HEK293 (cell line): Measurements from ENCODE around the gene POLE3.

Experiments
- AEBP2 ChIP-seq: fragments of 450-650 bp; formaldehyde crosslinking; IDR thresholded peaks from 2 replicates; pipeline ENCODE4 v1.5.1; 2016; ENCODE audit warnings: missing biosample characterization, missing genetic modification characterization, borderline replicate concordance
- GLI2 ChIP-seq: fragments of 450-650 bp; formaldehyde crosslinking; IDR thresholded peaks from 2 replicates; pipeline ENCODE4; 2017; ENCODE audit warnings: missing biosample characterization, missing genetic modification characterization, low read depth, borderline replicate concordance
- INSM2 ChIP-seq: fragments of 450-650 bp; formaldehyde crosslinking; IDR thresholded peaks from 2 replicates; pipeline ENCODE4 v1.5.1; 2016; ENCODE audit warnings: missing biosample characterization, missing genetic modification characterization
- PRDM1 ChIP-seq: fragments of 450-650 bp; formaldehyde crosslinking; IDR thresholded peaks from 2 replicates; pipeline ENCODE4; 2016; ENCODE audit warnings: missing biosample characterization, missing genetic modification characterization
- REPIN1 ChIP-seq: fragments of 450-650 bp; formaldehyde crosslinking; IDR thresholded peaks from 2 replicates; pipeline ENCODE4 v1.5.1; 2017; ENCODE audit warnings: missing biosample characterization, missing genetic modification characterization, low read depth
- WT1 ChIP-seq: fragments of 450-650 bp; formaldehyde crosslinking; IDR thresholded peaks from 2 replicates; pipeline ENCODE4 v1.5.1; 2016; ENCODE audit warnings: missing biosample characterization, missing genetic modification characterization
- YY1 ChIP-seq: fragments of 450-650 bp; formaldehyde crosslinking; IDR thresholded peaks from 2 replicates; pipeline ENCODE4 v1.5.1; 2018; ENCODE audit warnings: missing biosample characterization, missing genetic modification characterization
- ZEB2 ChIP-seq: fragments of 450-650 bp; formaldehyde crosslinking; IDR thresholded peaks from 2 replicates; pipeline ENCODE4 v1.5.1; 2016; ENCODE audit warnings: missing biosample characterization, missing genetic modification characterization
- ZIC2 ChIP-seq: fragments of 450-650 bp; formaldehyde crosslinking; IDR thresholded peaks from 2 replicates; pipeline ENCODE4 v1.5.1; 2016; ENCODE audit warnings: missing biosample characterization, missing genetic modification characterization
- ZNF132 ChIP-seq: fragments of 450-650 bp; formaldehyde crosslinking; IDR thresholded peaks from 2 replicates; pipeline ENCODE4 v1.5.1; 2017; ENCODE audit warnings: missing biosample characterization, missing genetic modification characterization, borderline replicate concordance
- ZNF184 ChIP-seq: fragments of 450-650 bp; IDR thresholded peaks from 2 replicates; pipeline ENCODE4 v1.5.1; 2018; ENCODE audit warnings: missing biosample characterization, mild to moderate bottlenecking, missing genetic modification characterization
- ZNF274 ChIP-seq, 2 experiments: fragments of 200-500 bp in 1 of 2; fragments of 450-650 bp in 1 of 2; sonication (Bioruptor generic) in 1 of 2; formaldehyde crosslinking in 1 of 2; IDR thresholded peaks; 2 replicates each; pipeline versions ENCODE4 v1.5.1 to v1.6.1; 2014 to 2016; ENCODE audit warnings: borderline replicate concordance in 1 of 2, inconsistent platforms in 1 of 2, low read length in 1 of 2, missing biosample characterization in 1 of 2, missing genetic modification characterization in 1 of 2
- ZNF280C ChIP-seq: fragments of 450-650 bp; formaldehyde crosslinking; IDR thresholded peaks from 2 replicates; pipeline ENCODE4 v1.5.1; 2016; ENCODE audit warnings: missing biosample characterization, missing genetic modification characterization
- ZNF280D ChIP-seq: fragments of 450-650 bp; formaldehyde crosslinking; IDR thresholded peaks from 2 replicates; pipeline ENCODE4 v1.5.1; 2016; ENCODE audit warnings: missing biosample characterization, missing genetic modification characterization
- ZNF341 ChIP-seq: fragments of 450-650 bp; formaldehyde crosslinking; IDR thresholded peaks from 2 replicates; pipeline ENCODE4; 2016; ENCODE audit warnings: low read depth, missing biosample characterization, missing genetic modification characterization
- ZNF354C ChIP-seq: fragments of 450-650 bp; formaldehyde crosslinking; IDR thresholded peaks from 2 replicates; pipeline ENCODE4 v1.5.1; 2016; ENCODE audit warnings: missing biosample characterization, missing genetic modification characterization, low read depth, borderline replicate concordance
- ZNF391 ChIP-seq: fragments of 450-650 bp; formaldehyde crosslinking; IDR thresholded peaks from 2 replicates; pipeline ENCODE4 v1.5.1; 2016; ENCODE audit warnings: low read depth, missing biosample characterization, missing genetic modification characterization, borderline replicate concordance
- ZNF423 ChIP-seq: fragments of 450-650 bp; formaldehyde crosslinking; IDR thresholded peaks from 2 replicates; pipeline ENCODE4 v1.5.1; 2016; ENCODE audit warnings: missing biosample characterization, missing genetic modification characterization
- ZNF449 ChIP-seq: fragments of 450-650 bp; formaldehyde crosslinking; IDR thresholded peaks from 2 replicates; pipeline ENCODE4 v1.5.1; 2017; ENCODE audit warnings: missing biosample characterization, mild to moderate bottlenecking, missing genetic modification characterization, moderate library complexity
- ZNF48 ChIP-seq: fragments of 450-650 bp; formaldehyde crosslinking; IDR thresholded peaks from 2 replicates; pipeline ENCODE4 v1.5.1; 2016; ENCODE audit warnings: missing biosample characterization, missing genetic modification characterization
- ZNF488 ChIP-seq: fragments of 450-650 bp; formaldehyde crosslinking; IDR thresholded peaks from 2 replicates; pipeline ENCODE4 v1.5.1; 2016; ENCODE audit warnings: missing biosample characterization, missing genetic modification characterization
- ZNF530 ChIP-seq: fragments of 450-650 bp; formaldehyde crosslinking; IDR thresholded peaks from 2 replicates; pipeline ENCODE4 v1.5.1; 2016; ENCODE audit warnings: low read depth, missing biosample characterization, missing genetic modification characterization
- ZNF639 ChIP-seq: fragments of 450-650 bp; formaldehyde crosslinking; IDR thresholded peaks from 2 replicates; pipeline ENCODE4 v1.5.1; 2016; ENCODE audit warnings: missing biosample characterization, missing genetic modification characterization
- ZNF701 ChIP-seq: fragments of 450-650 bp; formaldehyde crosslinking; IDR thresholded peaks from 2 replicates; pipeline ENCODE4 v1.5.1; 2016; ENCODE audit warnings: missing biosample characterization, missing genetic modification characterization
- ZNF768 ChIP-seq: fragments of 450-650 bp; formaldehyde crosslinking; IDR thresholded peaks from 2 replicates; pipeline ENCODE4 v1.5.1; 2018; ENCODE audit warnings: missing biosample characterization, mild to moderate bottlenecking, missing genetic modification characterization
- ZNF830 ChIP-seq: fragments of 450-650 bp; IDR thresholded peaks from 2 replicates; pipeline ENCODE4 v1.5.0; 2018; ENCODE audit warnings: missing biosample characterization, missing genetic modification characterization, low read depth, mild to moderate bottlenecking, moderate library complexity
- ZXDB ChIP-seq: fragments of 450-650 bp; formaldehyde crosslinking; IDR thresholded peaks from 2 replicates; pipeline ENCODE4 v1.5.1; 2016; ENCODE audit warnings: missing biosample characterization, missing genetic modification characterization

The POLE3 gene

GRCh38 chr9:113410207-113410864 is at the start of gene POLE3, which contains the start of gene C9orf43 (continued):
- TF ChIP-seq ZNF280D (tag by site-specific recombination): no peak
- no peak for TF ChIP-seq GLI2
- TF ChIP-seq ZNF48 (tag by site-specific recombination): no peak
- TF ChIP-seq ZNF132 (tag by site-specific recombination): no peak
- TF ChIP-seq ZNF701 (tag by site-specific recombination): no peak
- TF ChIP-seq ZNF274 (IDR thresholded peaks at IDR 0.05; ENCODE audit: low read length): no peak
- no peak for TF ChIP-seq ZNF274 (tag by site-specific recombination; IDR thresholded peaks at IDR 0.05; ENCODE audit: borderline replicate concordance)
- no peak for TF ChIP-seq AEBP2 (tag by site-specific recombination)
- TF ChIP-seq ZNF280C (tag by site-specific recombination): no peak
- peak; percentile 68; the same call in 1 of the 2 replicates for TF ChIP-seq YY1 (tag by site-specific recombination)
- no peak for TF ChIP-seq ZNF830 (tag by site-specific recombination)
- no peak for TF ChIP-seq ZNF488 (tag by site-specific recombination)
- TF ChIP-seq ZNF530 (tag by site-specific recombination): no peak
- peak; percentile 82 for TF ChIP-seq INSM2 (tag by site-specific recombination)
- no peak for TF ChIP-seq ZNF449 (tag by site-specific recombination)
- peak; percentile 92; the same call in 1 of the 2 replicates for TF ChIP-seq ZNF341 (tag by site-specific recombination)
- no peak for TF ChIP-seq PRDM1 (tag by site-specific recombination)
- TF ChIP-seq WT1 (tag by site-specific recombination): 0 out of 2 replicates have a peak, but pooled peaks have one; percentile 33
- no peak for TF ChIP-seq ZNF354C (tag by site-specific recombination)
- TF ChIP-seq ZNF639 (tag by site-specific recombination): peak; percentile 68
- no peak for TF ChIP-seq ZNF184 (tag by site-specific recombination)
- TF ChIP-seq REPIN1 (tag by site-specific recombination): no peak
- no peak for TF ChIP-seq ZNF423 (tag by site-specific recombination)
- peak; percentile 88 for TF ChIP-seq ZXDB
- peak; percentile 81 for TF ChIP-seq ZEB2 (tag by site-specific recombination)
- no peak for TF ChIP-seq ZNF391
- TF ChIP-seq ZIC2 (tag by site-specific recombination): peak; percentile 62; the same call in 1 of the 2 replicates
- no peak for TF ChIP-seq ZNF768 (tag by site-specific recombination)
